HEK293T (cell line): ENCODE data around the gene TDRD12.

Experiments used
- CTCF ChIA-PET: fragments of 350-600 bp; formaldehyde crosslinking; extraction: SDS; loops from one replicate; lab custom pipeline; 2021; ENCODE audit warnings: antibody characterized with exemption, inconsistent platforms; lab: Yijun Ruan, JAX
- POLR2A ChIA-PET: fragments of 350-600 bp; formaldehyde crosslinking; extraction: SDS; loops from one replicate; lab custom pipeline; 2020; ENCODE audit warnings: antibody characterized with exemption, inconsistent platforms; lab: Yijun Ruan, JAX
- DNase-seq: peaks from one replicate; pipeline ENCODE4 v3.0.0; 2012; ENCODE audit warnings: mixed read lengths; ENCODE audit errors: extremely low spot score
- ARNT ChIP-seq: fragments of 450-650 bp; IDR thresholded peaks from 2 replicates; pipeline ENCODE4 v1.6.1; 2017; ENCODE audit warnings: mild to moderate bottlenecking
- BHLHE40 ChIP-seq: fragments of 450-650 bp; IDR thresholded peaks from 2 replicates; pipeline ENCODE4 v1.6.1; 2016; ENCODE audit warnings: mild to moderate bottlenecking, moderate library complexity, borderline replicate concordance
- CTBP1 ChIP-seq: fragments of 450-650 bp; IDR thresholded peaks from 2 replicates; pipeline ENCODE4 v1.6.1; 2016; ENCODE audit warnings: borderline replicate concordance
- ELF4 ChIP-seq: fragments of 450-650 bp; IDR thresholded peaks from 2 replicates; pipeline ENCODE4 v1.6.1; 2017; ENCODE audit warnings: antibody characterized with exemption
- FOXA1 ChIP-seq: fragments of 450-650 bp; IDR thresholded peaks from 2 replicates; pipeline ENCODE4 v1.6.1; 2016; ENCODE audit warnings: mild to moderate bottlenecking
- FOXK2 ChIP-seq: fragments of 450-650 bp; IDR thresholded peaks from 2 replicates; pipeline ENCODE4 v1.6.1; 2016; ENCODE audit warnings: mild to moderate bottlenecking
- FOXM1 ChIP-seq: fragments of 450-650 bp; IDR thresholded peaks from 2 replicates; pipeline ENCODE4 v1.6.1; 2017; ENCODE audit warnings: mild to moderate bottlenecking, borderline replicate concordance
- HDGF ChIP-seq: fragments of 450-650 bp; IDR thresholded peaks from 2 replicates; pipeline ENCODE4 v1.6.1; 2017; ENCODE audit warnings: antibody characterized with exemption, borderline replicate concordance
- L3MBTL2 ChIP-seq: fragments of 450-650 bp; conservative IDR thresholded peaks from 2 replicates; pipeline ENCODE4 v1.6.1; 2016; ENCODE audit warnings: mild to moderate bottlenecking
- LEF1 ChIP-seq: fragments of 450-650 bp; IDR thresholded peaks from 2 replicates; pipeline ENCODE4 v1.6.1; 2017; ENCODE audit warnings: mild to moderate bottlenecking, borderline replicate concordance
- NFRKB ChIP-seq: fragments of 450-650 bp; IDR thresholded peaks from 2 replicates; pipeline ENCODE4 v1.6.1; 2016; ENCODE audit warnings: mild to moderate bottlenecking, moderate library complexity
- PKNOX1 ChIP-seq: fragments of 450-650 bp; IDR thresholded peaks from 2 replicates; pipeline ENCODE4 v1.6.1; 2016
- SP1 ChIP-seq: fragments of 450-650 bp; IDR thresholded peaks from 2 replicates; pipeline ENCODE4 v1.6.1; 2017
- SUZ12 ChIP-seq: fragments of 450-650 bp; IDR thresholded peaks from 2 replicates; pipeline ENCODE4 v1.6.1; 2016; ENCODE audit warnings: mild to moderate bottlenecking
- TARDBP ChIP-seq: fragments of 450-650 bp; IDR thresholded peaks from 2 replicates; pipeline ENCODE4 v1.6.1; 2016
- ZNF384 ChIP-seq: fragments of 450-650 bp; IDR thresholded peaks from 2 replicates; pipeline ENCODE4 v1.6.1; 2016

TDRD12 gene

GRCh38 chr19:32677657-32678056 lies 41.9 kb upstream of the TDRD12 start:
- ChIA-PET POLR2A (no interaction called here), CTCF (interaction anchor here (0.6 kb wide), 1 partner anchor 419 kb away, joined by 3 read pairs; no protein-coding TSS in a partner anchor)
- DNase-seq, result no peak
- TF ChIP-seq NFRKB (no peak), TARDBP (no peak)

DNA sequence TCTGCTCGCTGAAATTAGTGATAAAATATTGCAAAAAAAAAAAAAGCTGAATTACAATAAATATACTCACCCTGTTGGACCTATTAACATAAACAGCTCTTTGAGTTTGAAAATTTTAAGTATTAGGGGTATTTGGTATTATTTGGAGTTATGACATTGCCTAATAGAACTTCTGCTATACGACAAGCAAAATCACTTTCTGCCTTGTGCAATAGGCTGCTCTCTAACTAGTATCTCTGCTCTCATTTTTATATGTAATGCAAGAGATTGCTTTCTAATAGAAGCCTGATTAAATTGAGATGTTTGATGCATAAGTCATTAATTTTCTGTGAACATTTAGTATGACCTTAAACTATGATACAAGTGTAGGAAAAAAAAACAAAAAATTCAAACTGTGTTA lies 38.6 kb upstream of the TDRD12 start:
- ChIA-PET POLR2A (no interaction called here), CTCF (no interaction called here)
- no peak for DNase-seq
- TF ChIP-seq FOXK2 (no peak), FOXA1 (no peak), SUZ12 (no peak), CTBP1 (no peak), HDGF (no peak), FOXM1 (no peak), ZNF384 (no peak), NFRKB (no peak), ELF4 (no peak), ARNT (no peak), PKNOX1 (no peak), LEF1 (no peak), SP1 (no peak), L3MBTL2 (no peak), BHLHE40 (no peak), TARDBP (no peak)

DNA sequence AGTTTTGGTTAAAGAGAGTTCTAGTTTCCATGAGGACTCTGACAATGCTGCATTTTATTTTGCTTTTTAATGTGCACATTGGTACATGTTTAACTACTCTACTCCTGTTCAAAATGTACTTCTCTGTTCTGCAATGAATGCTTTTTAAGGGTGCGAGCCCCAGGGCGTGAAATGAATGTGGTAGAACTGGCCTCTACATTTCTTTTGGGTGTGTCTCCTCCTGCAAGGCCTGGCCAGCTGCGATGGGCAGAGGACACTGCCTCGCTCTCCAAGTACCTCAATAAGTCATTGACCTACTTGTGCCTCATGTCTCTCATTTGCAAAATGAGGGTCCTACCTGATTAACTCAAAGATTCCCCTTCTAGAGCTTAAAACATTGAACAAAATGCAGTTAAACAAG lies 37.2 kb upstream of the TDRD12 start:
- CTCF ChIA-PET, result interaction anchor here (1.0 kb wide), 1 partner anchor 218 kb away, joined by 3 read pairs; no protein-coding TSS in a partner anchor
- POLR2A ChIA-PET, result interaction anchor here (1.3 kb wide), 1 partner anchor 9 kb away, joined by 5 read pairs; the partner anchor contains the start of gene NUDT19

DNA sequence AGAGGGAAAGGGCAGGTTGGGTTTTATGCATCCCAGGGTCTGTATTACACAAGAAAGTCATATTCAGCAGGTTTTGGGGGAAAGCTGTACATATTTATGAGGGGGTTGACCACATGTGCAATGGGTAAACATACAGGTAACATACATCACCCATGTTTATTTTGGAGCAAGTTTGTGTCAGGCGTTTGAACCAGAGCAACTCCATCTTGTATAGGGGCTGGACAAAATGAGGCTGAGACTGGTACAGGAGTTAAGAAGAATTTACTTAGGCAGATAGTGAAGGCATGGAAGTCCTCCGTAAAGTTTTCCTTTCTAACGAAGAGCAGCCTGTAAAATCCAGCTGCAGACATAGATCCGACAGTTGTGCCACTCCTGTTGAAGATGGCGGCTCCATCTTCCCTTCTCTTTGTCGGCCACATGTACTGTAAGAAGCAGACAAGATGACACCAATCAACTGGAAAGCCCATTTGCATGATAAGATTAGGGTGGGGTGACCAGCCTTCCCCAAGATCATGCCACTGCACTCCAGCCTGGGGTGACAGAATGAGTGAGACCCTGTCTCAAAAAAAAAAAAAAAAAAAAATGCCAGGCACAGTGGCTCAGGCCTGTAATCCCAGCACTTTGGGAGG lies 32.6 kb upstream of the TDRD12 start:
- DNase-seq, result no peak
- TF ChIP-seq PKNOX1 (no peak), FOXA1 (no peak), LEF1 (no peak)
- CTCF ChIA-PET, result interaction anchor here (0.6 kb wide), 1 partner anchor 381 kb away, joined by 4 read pairs; no protein-coding TSS in a partner anchor
- POLR2A ChIA-PET, result no interaction called here

More for the DNA sequence above, 37.2 kb upstream of the TDRD12 start:
- TF ChIP-seq SUZ12 (no peak), NFRKB (no peak), FOXA1 (no peak), BHLHE40 (no peak), ELF4 (no peak), PKNOX1 (no peak), ZNF384 (no peak), FOXK2 (no peak), L3MBTL2 (no peak), HDGF (no peak), ARNT (no peak), TARDBP (no peak), SP1 (no peak), LEF1 (no peak), CTBP1 (no peak), FOXM1 (no peak)
- DNase-seq, result no peak

DNA sequence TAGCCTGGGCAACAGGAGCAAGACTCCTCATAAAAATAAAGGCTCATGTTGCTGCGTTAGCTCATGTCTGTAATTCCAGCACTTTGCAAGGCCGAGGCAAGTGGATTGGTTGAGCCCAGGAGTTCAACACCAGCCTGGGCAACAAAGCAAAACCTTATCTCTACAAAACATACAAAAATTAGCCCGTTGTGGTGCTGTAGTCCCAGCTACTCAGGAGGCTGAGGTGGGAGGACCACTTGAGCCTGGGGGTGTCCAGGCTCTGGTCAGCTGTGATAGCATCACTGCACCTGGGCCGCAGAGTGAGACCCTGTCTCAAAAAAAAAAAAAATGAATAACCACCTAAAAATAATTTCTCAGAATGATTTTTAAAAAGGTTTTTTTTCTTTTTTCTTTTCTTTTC lies 31.9 kb upstream of the TDRD12 start:
- TF ChIP-seq ZNF384 (no peak), LEF1 (no peak)
- DNase-seq, result no peak
- POLR2A ChIA-PET, result no interaction called here
- CTCF ChIA-PET, result interaction anchor here (0.6 kb wide), 1 partner anchor 380 kb away, joined by 4 read pairs; no protein-coding TSS in a partner anchor

DNA sequence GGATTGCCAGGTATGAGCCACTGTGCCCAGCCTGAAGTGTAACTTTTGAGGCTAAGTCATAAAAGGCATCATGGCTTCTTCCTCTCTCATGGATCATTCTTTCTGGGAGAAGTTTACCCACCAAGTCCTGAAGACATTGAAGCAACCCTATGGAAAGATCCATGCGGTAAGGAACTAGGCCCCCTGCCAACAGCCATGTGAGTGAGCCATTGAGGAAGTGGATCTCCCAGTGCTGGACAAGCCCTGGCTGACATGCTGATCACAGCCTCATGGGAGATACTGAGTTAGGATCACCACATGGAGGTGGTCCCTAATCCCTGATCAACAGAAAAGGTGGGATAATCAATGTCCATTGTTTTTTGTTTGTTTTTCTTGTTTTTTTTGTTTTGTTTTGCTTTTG lies 31.3 kb upstream of the TDRD12 start:
- no peak for DNase-seq
- CTCF ChIA-PET, result no interaction called here
- no peak for TF ChIP-seq FOXA1
- POLR2A ChIA-PET, result no interaction called here

DNA sequence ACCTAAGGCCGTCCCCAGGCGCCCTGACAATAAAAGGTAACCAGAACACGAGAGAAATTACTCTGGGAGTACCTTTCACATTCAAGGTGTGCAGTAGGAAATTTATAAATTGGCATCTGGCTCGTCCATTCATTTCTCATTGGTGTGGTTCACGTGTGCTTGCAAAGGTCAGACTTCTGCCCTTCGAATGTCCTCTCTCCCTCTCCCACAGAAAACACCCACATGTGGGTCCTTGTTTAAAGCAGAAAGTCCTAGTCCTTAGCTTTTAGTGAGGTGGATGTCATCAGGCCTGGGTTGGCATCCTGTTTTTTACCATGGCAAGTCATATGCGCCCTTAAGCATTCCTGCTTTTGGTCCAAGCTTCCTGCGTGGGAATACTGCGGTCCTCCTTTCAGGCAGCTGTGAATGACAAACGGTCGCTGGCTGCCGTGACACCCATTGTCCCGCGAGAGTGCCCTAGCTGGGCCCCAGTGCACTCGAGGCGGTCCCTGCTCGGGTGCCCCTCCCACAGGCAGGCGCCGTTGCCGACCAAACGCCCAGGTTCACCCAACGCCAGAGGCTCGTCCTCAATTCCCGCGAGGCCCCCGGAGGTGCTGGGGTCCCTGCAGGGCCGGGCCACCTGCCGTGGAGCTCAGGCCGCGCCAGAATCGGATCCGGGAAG lies 28.1 kb upstream of the TDRD12 start, which contains the start of gene NUDT19:
TSS of gene NUDT19 (plus strand) at position 531 of the 661 bp plus-strand sequence. CDS start 140 bp downstream, outside the sequence.
- peak; percentile 76 for DNase-seq

More for the DNA sequence above, 28.1 kb upstream of the TDRD12 start, which contains the start of gene NUDT19:
- TF ChIP-seq SUZ12 (no peak), CTBP1 (no peak), HDGF (no peak), L3MBTL2 (peak; percentile 62), PKNOX1 (peak; percentile 49; the same call in 1 of the 2 replicates)
- ChIA-PET POLR2A (interaction anchor here (0.9 to 1.6 kb wide), 4 partner anchors 8 to 16 kb away, joined by 3 to 8 read pairs (median 5); partner anchors contain the start of genes ANKRD27 and RGS9BP), CTCF (interaction anchor here (0.7 to 1.0 kb wide), 2 partner anchors 91 to 493 kb away, joined by 3 to 4 read pairs; no protein-coding TSS in a partner anchor)
